Measurements from ENCODE around the gene GLYR1. TPM values are rescaled to one million over a fixed set of nuclear protein-coding genes. Genes with fewer than 3 reads are reported as not detected.

Gene GLYR1
- total RNA-seq, 4 donors from 2014 or later = 38.8 to 64.7 (median 41.5) TPM

- TF ChIP-seq CTCF (IDR thresholded peaks at IDR 0.05; ENCODE audit: low read depth) = no peak
Observed at GRCh38 chr16:4790871-4791270, 56.2 kb downstream of the GLYR1 start.

- no peak for TF ChIP-seq CTCF (IDR thresholded peaks at IDR 0.05; ENCODE audit: low read depth)
Observed at GRCh38 chr16:4790261-4790660, 56.8 kb downstream of the GLYR1 start.

GRCh38 chr16:4788910-4789309 lies 58.2 kb downstream of the GLYR1 start:
- TF ChIP-seq CTCF (IDR thresholded peaks at IDR 0.05; ENCODE audit: low read depth) = no peak

DNA sequence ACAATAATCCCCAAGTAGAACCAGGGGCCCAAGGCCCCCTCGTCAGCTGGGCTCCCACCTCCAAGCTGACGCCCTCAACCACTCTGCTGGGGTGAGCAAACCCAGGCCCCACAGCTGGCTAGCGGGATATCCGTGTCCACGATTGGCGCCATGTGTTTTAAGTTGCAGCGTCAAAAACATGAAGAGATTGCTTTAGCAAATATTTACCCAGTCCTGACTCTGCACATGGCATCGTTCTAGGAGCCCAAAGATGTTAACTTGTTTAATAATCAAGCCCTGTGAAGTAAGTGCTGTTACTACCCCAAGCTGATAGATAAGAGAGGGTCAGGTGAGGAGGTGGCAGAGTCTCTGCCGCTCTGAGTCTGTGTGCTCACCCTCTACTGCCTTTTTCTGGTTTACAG lies 58.6 kb downstream of the GLYR1 start:
- no peak for TF ChIP-seq CTCF (IDR thresholded peaks at IDR 0.05; ENCODE audit: low read depth)

- no peak for TF ChIP-seq CTCF (IDR thresholded peaks at IDR 0.05; ENCODE audit: low read depth)
Observed at GRCh38 chr16:4787627-4788482, 59.2 kb downstream of the GLYR1 start, which contains the start of gene SEPTIN12. TSS of gene SEPTIN12 (minus strand) at chr16:4788345. CDS start at chr16:4787645, 700 bp downstream.

DNA sequence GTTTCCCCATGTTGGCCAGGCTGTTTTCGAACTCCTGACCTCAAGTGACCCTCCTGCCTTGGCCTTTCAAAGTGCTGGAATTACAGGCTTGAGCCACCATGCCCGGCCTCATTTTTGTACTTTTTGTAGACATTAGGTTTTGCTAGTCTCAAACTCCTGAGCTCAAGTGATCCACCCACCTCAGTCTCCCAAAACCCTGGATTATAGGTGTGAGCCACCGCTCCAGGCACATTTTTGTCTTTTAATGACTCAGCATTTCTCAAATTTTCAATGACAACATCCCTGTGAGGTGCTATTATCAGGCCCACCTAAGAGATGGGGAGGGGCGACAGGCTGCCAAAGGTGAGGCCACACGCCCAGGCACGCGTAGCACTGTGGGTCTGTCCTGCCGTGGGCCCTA lies 60.0 kb downstream of the GLYR1 start:
- no peak for TF ChIP-seq CTCF (IDR thresholded peaks at IDR 0.05; ENCODE audit: low read depth)

GRCh38 chr16:4785758-4786433 lies 61.2 kb downstream of the GLYR1 start:
- no peak for TF ChIP-seq CTCF (IDR thresholded peaks at IDR 0.05; ENCODE audit: low read depth)

Measured in subcutaneous adipose tissue (tissue), 4 donors.